ENCODE measurements around the gene RPL28.
A peak's percentile ranks its signal among the peaks of the same experiment; 100 is the strongest.

RPL28 gene

GRCh38 chr19:55385724-55386492, at the start of gene RPL28:
TSS of gene RPL28 (plus strand) at chr19:55385932. CDS start at chr19:55386358, 426 bp downstream.
- peak within 1 kb of the TSS; percentile 97 for H3K4me3 ChIP-seq (ENCODE audit: low read depth, low read length)
- TF ChIP-seq CTCF (IDR thresholded peaks at IDR 0.05; ENCODE audit: low read depth, low read length, missing control alignments) = no peak
- peak; percentile 97 for DNase-seq (ENCODE audit: low read depth)
- in situ Hi-C loops (cut with HindIII; ENCODE audit: low sequenced_read_pairs) = loop anchor here (5.0 kb wide), 1 partner anchor 209 kb away; no protein-coding TSS in a partner anchor

- H3K4me3 ChIP-seq (ENCODE audit: low read depth, low read length) = no peak overlapping the region
- in situ Hi-C loops (cut with HindIII; ENCODE audit: low sequenced_read_pairs) = no loop called here
- DNase-seq (ENCODE audit: low read depth) = no peak
- TF ChIP-seq CTCF (IDR thresholded peaks at IDR 0.05; ENCODE audit: low read depth, low read length, missing control alignments) = no peak
These were observed 49.6 kb upstream of the RPL28 start for GRCh38 chr19:55336101-55336500.

GRCh38 chr19:55339105-55339888, 46.4 kb upstream of the RPL28 start, which contains the start of gene KMT5C:
TSS of gene KMT5C (plus strand) at chr19:55339876. CDS start at chr19:55341937, 2,061 bp downstream.
- TF ChIP-seq CTCF (IDR thresholded peaks at IDR 0.05; ENCODE audit: low read depth, low read length, missing control alignments) = peak; percentile 38
- peak within 1 kb of the TSS; percentile 73 for H3K4me3 ChIP-seq (ENCODE audit: low read depth, low read length)
- in situ Hi-C loops (cut with HindIII; ENCODE audit: low sequenced_read_pairs) = no loop called here
- DNase-seq (ENCODE audit: low read depth) = peak; percentile 100

GRCh38 chr19:55339889-55340783, 45.6 kb upstream of the RPL28 start:
- no peak for DNase-seq (ENCODE audit: low read depth)
- in situ Hi-C loops (cut with HindIII; ENCODE audit: low sequenced_read_pairs) = no loop called here
- TF ChIP-seq CTCF (IDR thresholded peaks at IDR 0.05; ENCODE audit: low read depth, low read length, missing control alignments) = no peak
- peak overlapping the region; percentile 73 for H3K4me3 ChIP-seq (ENCODE audit: low read depth, low read length)

GRCh38 chr19:55340784-55341147, 45.0 kb upstream of the RPL28 start:
- in situ Hi-C loops (cut with HindIII; ENCODE audit: low sequenced_read_pairs) = no loop called here
- peak overlapping the region; percentile 73 for H3K4me3 ChIP-seq (ENCODE audit: low read depth, low read length)
- no peak for DNase-seq (ENCODE audit: low read depth)
- TF ChIP-seq CTCF (IDR thresholded peaks at IDR 0.05; ENCODE audit: low read depth, low read length, missing control alignments) = no peak

- in situ Hi-C loops (cut with HindIII; ENCODE audit: low sequenced_read_pairs) = no loop called here
- no peak for DNase-seq (ENCODE audit: low read depth)
- TF ChIP-seq CTCF (IDR thresholded peaks at IDR 0.05; ENCODE audit: low read depth, low read length, missing control alignments) = no peak
These were observed 44.6 kb upstream of the RPL28 start for GRCh38 chr19:55341171-55341588.

More at GRCh38 chr19:55341171-55341588, 44.6 kb upstream of the RPL28 start:
- H3K4me3 ChIP-seq (ENCODE audit: low read depth, low read length) = peak overlapping the region; percentile 73
